ENCODE data around the gene SRPK2. TPM values are rescaled to one million over a fixed set of nuclear protein-coding genes. Genes with fewer than 3 reads are reported as not detected.

Gene SRPK2
- total and polyA plus RNA-seq, 2 donors (not counting 1 experiment from before 2014, with no cell fraction given), result 15.2 to 108 TPM

GRCh38 chr7:105102557-105103352, 286.0 kb downstream of the SRPK2 start:
- ChIA-PET CTCF (no interaction called here), POLR2A (interaction anchor here (0.5 kb wide), 1 partner anchor 151 kb away, joined by 3 read pairs; no protein-coding TSS in a partner anchor)
- Histone ChIP-seq H3K9ac (ENCODE audit: low read length) (no peak overlapping the region), H3K27ac (ENCODE audit: low read length in 2 of 2) (peak overlapping the region in 1 of 2 donors; percentile 35), H3K9me3 (ENCODE audit: control extremely low read depth in 1 of 3, control insufficient read depth in 2 of 3, insufficient read depth in 1 of 3, low read length in 2 of 3) (no peaks in the 10 kb centered on the region), H3K79me2 (ENCODE audit: control insufficient read depth, insufficient read depth, low read length) (no peaks in the 10 kb centered on the region), H3K36me3 (replicated peaks in 1 of 2; ENCODE audit: control extremely low read depth in 1 of 2, control insufficient read depth in 1 of 2, extremely low read depth in 1 of 2, insufficient read depth in 2 of 2, low read length in 1 of 2) (peaks cover 31 to 71% of the 10 kb centered on the region in 2 experiments), H4K20me1 (ENCODE audit: control insufficient read depth, insufficient read depth, low read length, poor library complexity, severe bottlenecking) (no peaks in the 10 kb centered on the region), H3K27me3 (replicated peaks in 1 of 4; ENCODE audit: control extremely low read depth in 1 of 4, control insufficient read depth in 3 of 4, insufficient read depth in 4 of 4, low read length in 3 of 4) (no peaks in the 10 kb centered on the region), H3K4me2 (replicated peaks; ENCODE audit: low read depth, low read length, poor library complexity, severe bottlenecking) (no peak overlapping the region), H3K4me1 (ENCODE audit: control insufficient read depth in 2 of 2, insufficient read depth in 2 of 2, low read length in 2 of 2) (no peaks in the 10 kb centered on the region), H2AFZ (ENCODE audit: insufficient read depth, low read depth, low read length, poor library complexity, severe bottlenecking) (no peak overlapping the region), H3K4me3 (ENCODE audit: control extremely low read depth in 1 of 5, extremely low read depth in 1 of 5, insufficient read depth in 1 of 5, low read depth in 2 of 5, low read length in 4 of 5) (no peak overlapping the region)
- H3K4me1 Mint-ChIP-seq, result peaks cover 15% of the 10 kb centered on the region
- no peak overlapping the region for H3K4me3 Mint-ChIP-seq
- H3K27me3 Mint-ChIP-seq, result no peaks in the 10 kb centered on the region
- no peak for DNase-seq
- H3K9me3 Mint-ChIP-seq (ENCODE audit: insufficient read depth), result no peaks in the 10 kb centered on the region
- WGBS (ENCODE audit: insufficient coverage), result no CpG with 5 or more reads among the region's 4 CpGs
- H3K27ac Mint-ChIP-seq, result no peak overlapping the region
- intact Hi-C loops (cut with micrococcal nuclease), result no loop called here
- ATAC-seq (ENCODE audit: low read depth), result no peak
- TF ChIP-seq EZH2 (IDR thresholded peaks at IDR 0.05; ENCODE audit: borderline replicate concordance, insufficient read depth, low read depth, low read length, poor library complexity, severe bottlenecking), result no peak
- TF ChIP-seq CTCF (IDR thresholded peaks at IDR 0.05), result no peak

GRCh38 chr7:105101864-105102263, 286.9 kb downstream of the SRPK2 start:
- H3K4me3 Mint-ChIP-seq, result no peak overlapping the region
- Histone ChIP-seq H3K4me3 (ENCODE audit: control extremely low read depth in 1 of 5, extremely low read depth in 1 of 5, insufficient read depth in 1 of 5, low read depth in 2 of 5, low read length in 4 of 5) (no peak overlapping the region), H3K79me2 (ENCODE audit: control insufficient read depth, insufficient read depth, low read length) (no peaks in the 10 kb centered on the region), H3K9ac (ENCODE audit: low read length) (no peak overlapping the region), H3K4me1 (ENCODE audit: control insufficient read depth in 2 of 2, insufficient read depth in 2 of 2, low read length in 2 of 2) (no peaks in the 10 kb centered on the region), H3K4me2 (replicated peaks; ENCODE audit: low read depth, low read length, poor library complexity, severe bottlenecking) (no peak overlapping the region), H4K20me1 (ENCODE audit: control insufficient read depth, insufficient read depth, low read length, poor library complexity, severe bottlenecking) (no peaks in the 10 kb centered on the region), H3K36me3 (replicated peaks in 1 of 2; ENCODE audit: control extremely low read depth in 1 of 2, control insufficient read depth in 1 of 2, extremely low read depth in 1 of 2, insufficient read depth in 2 of 2, low read length in 1 of 2) (peaks cover 25 to 68% of the 10 kb centered on the region in 2 experiments), H3K9me3 (ENCODE audit: control extremely low read depth in 1 of 3, control insufficient read depth in 2 of 3, insufficient read depth in 1 of 3, low read length in 2 of 3) (no peaks in the 10 kb centered on the region), H3K27ac (ENCODE audit: low read length in 2 of 2) (peak overlapping the region in 1 of 2 donors; percentile 37), H3K27me3 (replicated peaks in 1 of 4; ENCODE audit: control extremely low read depth in 1 of 4, control insufficient read depth in 3 of 4, insufficient read depth in 4 of 4, low read length in 3 of 4) (no peaks in the 10 kb centered on the region), H2AFZ (ENCODE audit: insufficient read depth, low read depth, low read length, poor library complexity, severe bottlenecking) (no peak overlapping the region)
- intact Hi-C loops (cut with micrococcal nuclease), result no loop called here
- H3K4me1 Mint-ChIP-seq, result peaks cover 17% of the 10 kb centered on the region
- CTCF ChIA-PET, result no interaction called here
- H3K27me3 Mint-ChIP-seq, result no peaks in the 10 kb centered on the region
- no peak for TF ChIP-seq EZH2 (IDR thresholded peaks at IDR 0.05; ENCODE audit: borderline replicate concordance, insufficient read depth, low read depth, low read length, poor library complexity, severe bottlenecking)
- no peak for TF ChIP-seq CTCF (IDR thresholded peaks at IDR 0.05)
- ATAC-seq (ENCODE audit: low read depth) (no peak), DNase-seq (no peak)
- H3K27ac Mint-ChIP-seq, result peak overlapping the region; percentile 56
- WGBS (ENCODE audit: insufficient coverage), result no CpG with 5 or more reads among the region's 4 CpGs
- H3K9me3 Mint-ChIP-seq (ENCODE audit: insufficient read depth), result no peaks in the 10 kb centered on the region
- POLR2A ChIA-PET, result no interaction called here
